Activated naive CD8-positive, alpha-beta T cell treated with anti-CD3 and anti-CD28 coated beads, Interleukin-2, amount 50 U/mL, for 24 hours (primary cell): Measurements from ENCODE around the gene MMP14.
"Not testable (repeated sequence)": the region's sequence is repeated elsewhere in the genome, so short reads cannot be mapped to it uniquely, and the experiment has no call there.

ENCODE experiments used
- ATAC-seq: fragments of 150-1000 bp; cut with Tn5 transposase; one replicate; pipeline ENCODE4 v1.10.0; 2021
- DNase-seq: peaks from one replicate; pipeline ENCODE4 v3.0.0; 2021
- H3K27ac Mint-ChIP-seq: one replicate; pipeline ENCODE4 v1.8.0; 2021; ENCODE audit warnings: mild to moderate bottlenecking, mixed read lengths
- H3K27me3 Mint-ChIP-seq: one replicate; pipeline ENCODE4 v1.8.0; 2021; ENCODE audit warnings: mixed read lengths
- H3K36me3 Mint-ChIP-seq: one replicate; pipeline ENCODE4 v1.8.0; 2021; ENCODE audit warnings: low read depth, mixed read lengths
- H3K4me1 Mint-ChIP-seq: one replicate; pipeline ENCODE4 v1.8.0; 2021; ENCODE audit warnings: mixed read lengths
- H3K4me3 Mint-ChIP-seq: one replicate; pipeline ENCODE4 v1.8.0; 2021; ENCODE audit warnings: mild to moderate bottlenecking, moderate library complexity, mixed read lengths
- H3K9me3 Mint-ChIP-seq: one replicate; pipeline ENCODE4 v1.8.0; 2021; ENCODE audit warnings: mixed read lengths

MMP14 gene

DNA sequence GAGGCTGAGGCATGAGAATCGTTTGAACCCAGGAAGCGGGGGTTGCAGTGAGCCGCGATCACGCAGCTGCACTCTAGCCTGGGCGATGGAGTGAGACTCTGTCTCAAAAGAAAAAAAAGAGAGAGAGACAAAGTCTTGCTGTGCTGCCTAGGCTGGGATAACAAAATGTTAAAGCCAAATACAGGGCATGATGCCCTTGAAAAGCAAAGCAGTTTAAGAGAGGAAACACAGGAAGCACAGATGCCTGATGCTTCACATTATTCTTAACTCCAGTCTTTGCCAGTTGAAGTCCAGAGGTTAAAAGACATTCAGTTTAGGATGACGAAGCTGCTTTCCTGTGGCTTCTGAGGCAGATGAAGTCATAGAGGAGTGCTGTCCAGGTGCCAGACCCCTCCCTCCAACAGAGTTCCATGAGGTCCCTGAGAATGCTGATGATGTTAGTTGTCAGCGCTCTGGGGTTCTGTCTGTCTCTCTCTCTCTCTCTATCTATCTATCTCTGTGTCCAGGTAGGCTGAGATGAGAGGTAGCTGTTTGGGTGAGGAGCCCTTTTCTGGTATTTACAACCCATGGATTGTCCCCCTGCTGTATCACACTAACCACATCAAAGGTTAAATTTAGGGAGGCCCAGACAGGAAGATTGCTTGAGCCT is 11.6 kb upstream of the MMP14 start:
- peak overlapping the region; percentile 21 for H3K4me3 Mint-ChIP-seq

GRCh38 chr14:22829076-22829660 is 7.2 kb upstream of the MMP14 start:
- not testable (repeated sequence) for ATAC-seq, H3K27me3 Mint-ChIP-seq, H3K9me3 Mint-ChIP-seq, DNase-seq
- peaks cover 24% of the 10 kb centered on the region for H3K36me3 Mint-ChIP-seq
- peak overlapping the region; percentile 88 for H3K4me3 Mint-ChIP-seq
- peaks cover 36% of the 10 kb centered on the region for H3K4me1 Mint-ChIP-seq
- H3K27ac Mint-ChIP-seq = peak overlapping the region; percentile 96

More for the DNA sequence above, 11.6 kb upstream of the MMP14 start:
- H3K9me3 Mint-ChIP-seq = peaks cover 3% of the 10 kb centered on the region
- H3K36me3 Mint-ChIP-seq = peaks cover 6% of the 10 kb centered on the region
- H3K27ac Mint-ChIP-seq = no peak overlapping the region
- DNase-seq (no peak), ATAC-seq (no peak)
- H3K27me3 Mint-ChIP-seq = peaks cover 14% of the 10 kb centered on the region
- peaks cover 32% of the 10 kb centered on the region for H3K4me1 Mint-ChIP-seq

DNA sequence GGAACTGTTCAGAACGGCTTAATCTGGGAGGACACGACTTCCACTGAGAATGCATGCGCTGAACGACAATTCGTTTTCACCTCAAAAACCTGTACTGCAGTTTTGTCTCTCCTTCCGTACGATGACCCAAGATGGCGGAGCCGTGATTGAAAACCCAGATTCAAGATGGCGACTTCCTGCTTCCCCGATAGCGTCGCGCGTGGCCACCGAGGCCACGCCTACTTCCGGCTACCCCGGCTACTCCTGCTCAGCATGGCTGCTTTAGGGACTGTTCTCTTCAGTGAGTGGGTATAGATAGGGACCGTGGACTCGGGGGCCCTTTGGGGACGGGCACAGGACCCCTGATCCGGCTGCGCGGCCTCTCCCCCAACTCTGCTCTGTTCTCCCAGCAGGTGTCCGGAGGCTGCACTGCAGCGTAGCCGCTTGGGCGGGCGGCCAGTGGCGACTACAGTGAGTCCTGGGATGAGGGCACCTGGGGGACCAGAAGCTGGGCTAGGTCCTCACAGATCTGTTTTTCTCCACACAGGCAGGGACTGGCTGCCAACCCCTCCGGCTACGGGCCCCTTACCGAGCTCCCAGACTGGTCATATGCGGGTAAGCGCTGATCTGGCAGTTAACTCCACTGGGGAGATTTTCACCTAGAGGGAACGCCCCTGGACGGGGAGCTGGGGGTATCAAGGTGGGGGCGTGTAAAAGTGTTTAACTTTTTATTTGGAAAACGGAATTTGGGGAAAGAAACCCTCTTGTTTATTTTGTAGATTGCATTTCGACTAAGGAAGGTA is 6.5 kb upstream of the MMP14 start, which contains the start of gene MRPL52:
TSS of gene MRPL52 (plus strand) at position 227 of the 782 bp plus-strand sequence. CDS start at position 253, 26 bp downstream.
- Mint-ChIP-seq H3K9me3 (peaks cover 3% of the 10 kb centered on the region), H3K4me1 (peaks cover 29% of the 10 kb centered on the region), H3K36me3 (peaks cover 27% of the 10 kb centered on the region), H3K27me3 (peaks cover 3% of the 10 kb centered on the region), H3K4me3 (peak within 1 kb of the TSS; percentile 88), H3K27ac (peak within 1 kb of the TSS; percentile 96)
- peak; percentile 88 for DNase-seq
- ATAC-seq = peak; percentile 94

GRCh38 chr14:22830443-22831010 is 5.9 kb upstream of the MMP14 start:
- Mint-ChIP-seq H3K4me1 (peaks cover 26% of the 10 kb centered on the region), H3K9me3 (peaks cover 3% of the 10 kb centered on the region), H3K27ac (peak overlapping the region; percentile 96), H3K27me3 (peaks cover 3% of the 10 kb centered on the region), H3K36me3 (peaks cover 31% of the 10 kb centered on the region), H3K4me3 (peak overlapping the region; percentile 88)
- DNase-seq (no peak), ATAC-seq (peak; percentile 6)

GRCh38 chr14:22835505-22835904 is 880 bp upstream of the MMP14 start:
- no peak overlapping the region for H3K27ac Mint-ChIP-seq
- DNase-seq (no peak), ATAC-seq (no peak)
- H3K9me3 Mint-ChIP-seq = no peaks in the 10 kb centered on the region
- H3K27me3 Mint-ChIP-seq = peaks cover 9% of the 10 kb centered on the region
- H3K36me3 Mint-ChIP-seq = peaks cover 34% of the 10 kb centered on the region
- H3K4me3 Mint-ChIP-seq = no peak overlapping the region
- peaks cover 36% of the 10 kb centered on the region for H3K4me1 Mint-ChIP-seq

DNA sequence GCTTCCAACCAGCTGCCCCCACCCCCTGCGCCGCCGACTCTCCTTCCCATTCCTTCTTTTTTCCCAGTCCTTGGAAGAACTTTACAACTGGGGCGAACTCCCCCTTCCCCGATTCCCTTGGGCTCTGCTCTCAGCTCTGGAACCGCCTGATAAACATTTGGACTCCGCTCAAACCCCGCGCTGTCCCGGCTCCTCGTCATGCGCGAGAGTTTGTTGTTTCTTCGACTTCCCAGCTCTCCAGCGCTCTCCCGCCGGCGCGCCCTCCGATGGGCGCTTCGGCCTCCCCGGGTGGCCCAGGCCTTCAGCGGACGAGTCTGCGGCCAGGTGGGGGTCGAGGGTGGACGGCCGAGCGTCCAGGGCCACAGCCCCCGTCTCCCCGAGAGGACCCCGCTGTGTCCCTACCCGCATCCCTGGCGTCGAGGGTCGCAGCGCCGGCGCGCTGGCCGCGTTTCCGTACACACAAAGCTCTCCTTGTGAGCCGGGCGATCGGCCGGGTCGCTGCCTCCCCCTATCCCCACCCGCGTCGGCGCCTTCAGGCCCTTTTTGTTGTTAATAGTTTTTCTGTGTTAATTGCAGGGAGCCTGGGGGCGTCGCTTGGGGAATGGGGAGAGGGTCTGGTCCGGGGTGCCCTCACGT is 847 bp downstream of the MMP14 start:
- peak; percentile 11 for ATAC-seq

DNA sequence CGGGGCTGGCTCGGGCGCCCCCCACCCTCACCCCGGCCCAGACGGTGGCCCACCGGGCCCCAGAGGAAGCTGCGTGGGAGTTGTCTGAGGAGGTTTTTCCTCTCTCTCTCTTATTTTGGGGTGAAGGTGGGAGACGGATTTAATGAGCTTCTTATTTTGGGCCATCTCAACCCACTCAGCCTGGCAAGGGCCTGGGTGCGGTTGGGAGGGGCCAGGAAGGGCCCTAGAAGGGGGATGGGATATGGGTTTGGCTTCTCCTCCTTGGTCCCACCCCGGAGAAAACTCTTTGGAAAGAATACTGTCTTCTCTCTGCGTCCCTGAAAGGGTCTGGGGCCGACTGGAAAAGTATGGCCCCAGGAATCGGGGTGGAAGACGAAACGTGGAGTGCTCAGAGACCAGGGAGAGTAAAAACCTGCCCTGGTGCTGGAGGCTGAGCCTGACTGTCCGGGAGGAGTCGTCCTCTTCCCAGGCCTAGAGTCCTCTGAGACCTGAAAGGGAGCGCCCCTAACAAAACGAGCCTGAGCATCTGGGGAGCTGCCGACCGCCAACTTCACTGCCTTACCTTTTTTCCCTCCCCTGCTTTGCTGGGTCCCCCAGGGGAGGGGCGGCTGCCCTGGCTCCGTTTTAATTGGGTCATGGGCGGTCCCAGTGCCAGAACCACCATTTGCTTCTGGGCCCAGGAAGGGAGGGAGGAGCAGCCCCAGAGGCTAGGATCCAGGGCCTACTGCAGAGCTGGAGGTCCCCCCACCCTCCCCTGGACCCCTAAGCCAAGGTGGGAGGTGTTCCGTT is 1.6 kb downstream of the MMP14 start:
- no peaks in the 10 kb centered on the region for H3K9me3 Mint-ChIP-seq
- no peak for DNase-seq
- H3K27ac Mint-ChIP-seq = no peak overlapping the region
- peaks cover 9% of the 10 kb centered on the region for H3K27me3 Mint-ChIP-seq
- peaks cover 24% of the 10 kb centered on the region for H3K36me3 Mint-ChIP-seq
- ATAC-seq = peak; percentile 39
- H3K4me3 Mint-ChIP-seq = peak overlapping the region; percentile 59
- H3K4me1 Mint-ChIP-seq = peaks cover 22% of the 10 kb centered on the region

More for the DNA sequence above, 847 bp downstream of the MMP14 start:
- H3K27me3 Mint-ChIP-seq = peaks cover 9% of the 10 kb centered on the region
- peak overlapping the region; percentile 62 for H3K27ac Mint-ChIP-seq
- peak overlapping the region; percentile 73 for H3K4me3 Mint-ChIP-seq
- no peaks in the 10 kb centered on the region for H3K9me3 Mint-ChIP-seq
- DNase-seq = no peak
- peaks cover 24% of the 10 kb centered on the region for H3K36me3 Mint-ChIP-seq
- peaks cover 22% of the 10 kb centered on the region for H3K4me1 Mint-ChIP-seq

- no peak for ATAC-seq
- DNase-seq = no peak
- Mint-ChIP-seq H3K4me3 (peak overlapping the region; percentile 8), H3K27me3 (peaks cover 13% of the 10 kb centered on the region), H3K27ac (no peak overlapping the region), H3K9me3 (no peaks in the 10 kb centered on the region), H3K36me3 (peaks cover 21% of the 10 kb centered on the region), H3K4me1 (peaks cover 22% of the 10 kb centered on the region)
Measured at GRCh38 chr14:22838631-22839041, 2.3 kb downstream of the MMP14 start.

DNA sequence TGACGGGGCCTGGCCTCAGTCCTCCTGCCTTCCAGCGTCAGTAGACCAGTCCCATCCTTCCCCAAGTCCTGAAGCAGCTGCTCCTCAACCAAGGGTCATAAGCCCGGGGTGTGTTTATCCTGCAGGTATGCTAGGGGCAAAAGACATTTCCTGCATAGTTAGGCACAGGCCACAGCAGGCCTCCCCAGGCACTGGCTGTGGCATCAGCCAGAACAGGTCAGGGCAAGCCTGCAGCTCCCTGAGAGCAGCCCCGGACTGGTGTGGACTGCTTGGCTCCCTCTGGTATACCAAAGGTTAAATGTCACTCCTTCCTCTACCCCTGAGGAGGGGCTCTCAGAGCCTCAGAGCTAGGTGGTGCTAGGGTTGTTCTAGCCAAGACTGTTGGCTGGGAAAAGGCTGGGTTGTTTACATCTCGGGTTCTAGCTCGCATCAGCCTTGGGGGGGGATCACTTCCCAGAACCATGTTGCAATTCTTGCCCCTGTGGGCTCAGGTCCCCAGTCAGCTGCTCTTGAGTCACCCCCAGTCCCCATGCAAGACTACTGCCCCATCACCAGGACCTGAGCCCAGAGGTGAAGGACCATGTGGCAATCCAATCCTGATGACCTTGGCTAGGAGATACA is 2.9 kb downstream of the MMP14 start:
- no peak overlapping the region for H3K27ac Mint-ChIP-seq
- no peak overlapping the region for H3K4me3 Mint-ChIP-seq
- no peak for DNase-seq
- H3K9me3 Mint-ChIP-seq = no peaks in the 10 kb centered on the region
- peaks cover 22% of the 10 kb centered on the region for H3K4me1 Mint-ChIP-seq
- no peak for ATAC-seq
- peaks cover 15% of the 10 kb centered on the region for H3K27me3 Mint-ChIP-seq
- H3K36me3 Mint-ChIP-seq = peaks cover 16% of the 10 kb centered on the region

DNA sequence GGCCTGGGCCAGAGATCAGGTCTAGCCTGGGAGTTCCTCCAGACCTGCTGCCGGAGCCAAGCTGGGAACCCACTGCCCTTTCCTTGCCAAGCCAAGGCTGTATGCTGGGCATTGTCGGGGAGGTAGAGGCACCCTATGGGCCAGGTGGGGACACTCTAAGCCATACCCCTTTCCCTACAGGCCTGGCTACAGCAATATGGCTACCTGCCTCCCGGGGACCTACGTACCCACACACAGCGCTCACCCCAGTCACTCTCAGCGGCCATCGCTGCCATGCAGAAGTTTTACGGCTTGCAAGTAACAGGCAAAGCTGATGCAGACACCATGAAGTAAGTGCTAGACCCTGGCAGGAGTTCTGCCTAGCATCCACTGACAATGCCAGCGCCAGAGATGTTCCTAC is 4.9 kb downstream of the MMP14 start:
- peaks cover 4% of the 10 kb centered on the region for H3K36me3 Mint-ChIP-seq
- DNase-seq (no peak), ATAC-seq (no peak)
- no peak overlapping the region for H3K4me3 Mint-ChIP-seq
- H3K27ac Mint-ChIP-seq = no peak overlapping the region
- no peaks in the 10 kb centered on the region for H3K9me3 Mint-ChIP-seq
- H3K4me1 Mint-ChIP-seq = peaks cover 22% of the 10 kb centered on the region
- peaks cover 23% of the 10 kb centered on the region for H3K27me3 Mint-ChIP-seq

DNA sequence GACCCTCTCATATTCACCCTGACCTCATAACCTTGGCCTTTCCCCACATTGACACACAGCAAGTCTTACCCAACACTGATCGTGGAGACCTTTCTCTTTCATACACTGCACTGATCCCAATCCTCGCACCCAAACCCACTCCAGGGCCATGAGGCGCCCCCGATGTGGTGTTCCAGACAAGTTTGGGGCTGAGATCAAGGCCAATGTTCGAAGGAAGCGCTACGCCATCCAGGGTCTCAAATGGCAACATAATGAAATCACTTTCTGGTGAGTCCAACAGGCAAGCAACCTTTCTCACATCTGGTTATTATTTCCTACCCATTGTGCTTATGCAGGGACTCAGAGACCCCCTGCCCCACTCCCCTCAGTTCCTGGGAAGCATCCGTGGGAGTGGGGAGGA is 5.4 kb downstream of the MMP14 start:
- H3K9me3 Mint-ChIP-seq = no peaks in the 10 kb centered on the region
- H3K27me3 Mint-ChIP-seq = peaks cover 24% of the 10 kb centered on the region
- ATAC-seq = no peak
- peaks cover 3% of the 10 kb centered on the region for H3K36me3 Mint-ChIP-seq
- no peak for DNase-seq
- peaks cover 19% of the 10 kb centered on the region for H3K4me1 Mint-ChIP-seq
- no peak overlapping the region for H3K4me3 Mint-ChIP-seq
- H3K27ac Mint-ChIP-seq = no peak overlapping the region

GRCh38 chr14:22842211-22843122 is 6.1 kb downstream of the MMP14 start:
- DNase-seq = no peak
- H3K36me3 Mint-ChIP-seq = no peaks in the 10 kb centered on the region
- no peak for ATAC-seq
- no peak overlapping the region for H3K27ac Mint-ChIP-seq
- no peak overlapping the region for H3K4me3 Mint-ChIP-seq
- H3K9me3 Mint-ChIP-seq = no peaks in the 10 kb centered on the region
- H3K4me1 Mint-ChIP-seq = peaks cover 14% of the 10 kb centered on the region
- peaks cover 20% of the 10 kb centered on the region for H3K27me3 Mint-ChIP-seq
